ENCODE data around the gene KDM6A.
"Not testable (repeated sequence)": the region's sequence is repeated elsewhere in the genome, so short reads cannot be mapped to it uniquely, and the experiment has no call there.

Gene KDM6A

GRCh38 chrX:45046417-45046816 lies 173.4 kb downstream of the KDM6A start:
- H3K27ac ChIP-seq = no peak overlapping the region
- TF ChIP-seq CTCF (IDR thresholded peaks at IDR 0.05) (no peak), ZFX (IDR thresholded peaks at IDR 0.05; ENCODE audit: borderline replicate concordance) (no peak)

- TF ChIP-seq ZFX (IDR thresholded peaks at IDR 0.05; ENCODE audit: borderline replicate concordance) (no peak), CTCF (IDR thresholded peaks at IDR 0.05) (no peak)
Measured at GRCh38 chrX:45050558-45050957, 177.6 kb downstream of the KDM6A start.

GRCh38 chrX:45056428-45057145 lies 183.6 kb downstream of the KDM6A start:
- H3K27ac ChIP-seq = no peak overlapping the region
- TF ChIP-seq ZFX (IDR thresholded peaks at IDR 0.05; ENCODE audit: borderline replicate concordance) = no peak
- no peak for TF ChIP-seq CTCF (IDR thresholded peaks at IDR 0.05)

More at GRCh38 chrX:45050558-45050957, 177.6 kb downstream of the KDM6A start:
- H3K27ac ChIP-seq = no peak overlapping the region

GRCh38 chrX:45059906-45060305 lies 186.9 kb downstream of the KDM6A start:
- H3K27ac ChIP-seq = not testable (repeated sequence)

- H3K27ac ChIP-seq = no peak overlapping the region
- TF ChIP-seq ZFX (IDR thresholded peaks at IDR 0.05; ENCODE audit: borderline replicate concordance) = no peak
- no peak for TF ChIP-seq CTCF (IDR thresholded peaks at IDR 0.05)
Measured at GRCh38 chrX:45063319-45064095, 190.5 kb downstream of the KDM6A start.

GRCh38 chrX:45068569-45068968 lies 195.6 kb downstream of the KDM6A start:
- TF ChIP-seq CTCF (IDR thresholded peaks at IDR 0.05) (no peak), ZFX (IDR thresholded peaks at IDR 0.05; ENCODE audit: borderline replicate concordance) (no peak)

GRCh38 chrX:45070116-45071007 lies 197.4 kb downstream of the KDM6A start:
- H3K27ac ChIP-seq = no peak overlapping the region
- TF ChIP-seq ZFX (IDR thresholded peaks at IDR 0.05; ENCODE audit: borderline replicate concordance) (no peak), CTCF (IDR thresholded peaks at IDR 0.05) (peak; percentile 69)

More at GRCh38 chrX:45068569-45068968, 195.6 kb downstream of the KDM6A start:
- H3K27ac ChIP-seq = no peak overlapping the region

GRCh38 chrX:45073011-45073410 lies 200.0 kb downstream of the KDM6A start:
- H3K27ac ChIP-seq = not testable (repeated sequence)

All from 22Rv1 (cell line).